Effector memory CD4-positive, alpha-beta T cell (primary cell): ENCODE data around the gene GNAI1.

Experiments used
- DNase-seq, 3 donors: peaks; one replicate each; pipeline ENCODE4 v3.0.0-alpha.2; 2020
- H3K27ac ChIP-seq: 2 replicates; pipeline ENCODE4 v1.7.0; 2013; ENCODE audit warnings: mild to moderate bottlenecking, low read length, moderate library complexity; ENCODE audit not compliant: insufficient read depth, poor library complexity, severe bottlenecking
- H3K27me3 ChIP-seq: replicated peaks from 2 replicates; pipeline ENCODE4 v1.7.0; 2013; ENCODE audit warnings: mild to moderate bottlenecking, low read length; ENCODE audit not compliant: insufficient read depth, control insufficient read depth, poor library complexity, severe bottlenecking
- H3K36me3 ChIP-seq: 2 replicates; pipeline ENCODE4 v1.7.0; 2013; ENCODE audit warnings: mild to moderate bottlenecking, low read length, moderate library complexity; ENCODE audit not compliant: control insufficient read depth, insufficient read depth
- H3K4me1 ChIP-seq: 2 replicates; pipeline ENCODE4 v1.7.0; 2013; ENCODE audit warnings: low read length, mild to moderate bottlenecking; ENCODE audit not compliant: control insufficient read depth, insufficient read depth, poor library complexity, severe bottlenecking
- H3K4me3 ChIP-seq: 2 replicates; pipeline ENCODE4 v1.7.0; 2013; ENCODE audit warnings: low read length, low read depth, mild to moderate bottlenecking; ENCODE audit not compliant: insufficient read depth, poor library complexity, severe bottlenecking
- H3K9me3 ChIP-seq: 2 replicates; pipeline ENCODE4 v1.7.0; 2013; ENCODE audit warnings: mild to moderate bottlenecking, low read length, moderate library complexity; ENCODE audit not compliant: control insufficient read depth

Gene GNAI1

GRCh38 chr7:80105701-80106408, 28.8 kb upstream of the GNAI1 start:
- Histone ChIP-seq H3K27me3 (no peaks in the 10 kb centered on the region), H3K4me3 (no peak overlapping the region), H3K9me3 (no peaks in the 10 kb centered on the region), H3K27ac (no peak overlapping the region), H3K4me1 (no peaks in the 10 kb centered on the region), H3K36me3 (no peaks in the 10 kb centered on the region)
- no peak for DNase-seq

DNA sequence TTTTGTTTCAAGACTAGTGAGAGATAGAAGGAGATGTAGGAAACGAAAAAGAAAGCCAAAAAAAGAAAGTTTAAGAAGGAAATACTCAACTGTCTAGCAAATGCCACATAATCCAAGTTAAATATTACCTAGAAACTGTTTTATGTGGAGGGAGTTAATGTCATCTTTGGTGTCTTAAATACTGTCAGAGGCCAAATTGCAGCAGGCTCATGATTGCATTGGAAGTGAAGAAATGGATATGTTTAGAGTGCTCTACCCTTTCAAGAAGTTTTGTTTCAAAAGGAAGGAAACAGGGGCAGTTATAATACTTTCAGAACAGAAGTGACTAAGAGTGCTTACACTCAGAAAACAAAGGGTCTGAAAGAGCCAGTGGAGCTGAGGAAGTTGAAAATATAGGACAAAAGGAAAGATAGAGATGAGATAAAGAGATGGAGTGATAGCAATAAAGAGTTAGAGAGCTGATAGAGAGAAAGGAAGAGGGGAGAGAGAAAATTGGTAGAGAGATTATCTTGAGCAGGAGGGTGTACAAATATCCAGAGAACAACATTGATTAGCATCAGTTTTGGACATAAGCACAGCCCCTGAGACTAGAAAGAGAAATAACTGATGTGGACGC, 28.0 kb upstream of the GNAI1 start:
- H3K9me3 ChIP-seq = no peaks in the 10 kb centered on the region
- no peaks in the 10 kb centered on the region for H3K36me3 ChIP-seq
- no peak overlapping the region for H3K4me3 ChIP-seq
- H3K4me1 ChIP-seq = no peaks in the 10 kb centered on the region
- no peaks in the 10 kb centered on the region for H3K27me3 ChIP-seq
- no peak overlapping the region for H3K27ac ChIP-seq
- no peak for DNase-seq

- Histone ChIP-seq H3K4me1 (no peaks in the 10 kb centered on the region), H3K27me3 (no peaks in the 10 kb centered on the region), H3K9me3 (no peaks in the 10 kb centered on the region), H3K27ac (no peak overlapping the region), H3K4me3 (no peak overlapping the region), H3K36me3 (no peaks in the 10 kb centered on the region)
- no peak for DNase-seq
Observed at GRCh38 chr7:80107278-80107677, 27.4 kb upstream of the GNAI1 start.

DNA sequence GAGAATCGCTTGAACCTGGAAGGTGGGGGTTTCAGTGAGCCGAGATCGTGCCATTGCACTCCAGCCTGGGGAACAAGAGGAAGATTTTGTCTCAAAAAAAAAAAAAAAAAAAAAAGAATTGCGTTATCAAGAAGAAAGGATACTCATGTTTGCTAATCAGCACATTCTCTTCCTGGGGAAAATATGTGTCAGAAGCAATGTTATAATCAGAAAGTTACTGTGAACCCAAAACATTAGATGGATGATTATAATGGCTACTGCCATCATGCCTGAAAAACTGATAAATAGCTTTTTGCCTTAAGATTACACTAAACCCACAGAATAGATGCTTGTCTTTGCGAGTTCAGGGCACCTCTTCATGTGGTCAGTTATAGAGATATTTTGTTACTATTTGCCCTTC, 24.3 kb upstream of the GNAI1 start:
- no peaks in the 10 kb centered on the region for H3K4me1 ChIP-seq
- H3K4me3 ChIP-seq = no peak overlapping the region
- no peaks in the 10 kb centered on the region for H3K9me3 ChIP-seq
- no peak overlapping the region for H3K27ac ChIP-seq
- H3K27me3 ChIP-seq = no peaks in the 10 kb centered on the region
- DNase-seq = no peak
- H3K36me3 ChIP-seq = no peaks in the 10 kb centered on the region

- Histone ChIP-seq H3K27me3 (no peaks in the 10 kb centered on the region), H3K4me3 (no peak overlapping the region), H3K9me3 (no peaks in the 10 kb centered on the region), H3K4me1 (no peaks in the 10 kb centered on the region), H3K36me3 (no peaks in the 10 kb centered on the region), H3K27ac (no peak overlapping the region)
- no peak for DNase-seq
Observed at GRCh38 chr7:80114159-80114558, 20.5 kb upstream of the GNAI1 start.

DNA sequence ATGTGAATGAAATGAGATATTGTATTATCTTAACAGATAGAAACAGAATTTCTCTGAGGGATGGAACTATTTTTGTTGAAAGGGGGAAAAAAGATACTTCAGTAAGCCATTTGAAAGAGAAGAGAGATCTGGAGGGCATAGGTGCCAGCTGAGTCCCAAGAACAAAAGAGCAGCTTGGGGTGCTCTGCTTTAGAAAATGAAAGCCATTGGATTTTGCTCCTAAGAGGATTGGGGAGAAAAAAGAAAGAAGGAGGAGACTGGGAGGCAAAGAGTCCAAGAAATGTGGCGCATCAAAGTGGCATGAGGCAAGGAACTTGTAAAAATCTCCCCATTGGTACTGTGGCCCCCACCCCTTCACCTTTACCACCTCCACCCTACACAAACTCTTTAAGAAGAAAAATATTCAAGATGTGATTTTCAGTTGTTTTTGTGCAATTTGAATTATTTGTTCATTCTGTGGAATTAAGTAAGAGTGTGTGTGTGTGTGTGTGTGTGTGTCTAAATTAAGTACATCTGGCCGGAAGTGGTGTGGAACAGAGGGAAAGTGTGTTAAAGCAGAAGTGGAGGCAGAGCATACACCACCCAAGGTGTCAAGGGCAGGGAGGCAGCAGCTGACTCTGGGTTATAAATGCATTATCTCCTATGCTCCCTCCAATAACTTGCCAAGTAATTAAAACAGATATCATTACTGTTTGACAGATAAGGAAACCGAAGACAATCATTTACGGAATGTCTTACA, 9.9 kb upstream of the GNAI1 start:
- H3K4me3 ChIP-seq = no peak overlapping the region
- H3K36me3 ChIP-seq = no peaks in the 10 kb centered on the region
- DNase-seq = no peak
- no peaks in the 10 kb centered on the region for H3K4me1 ChIP-seq
- H3K9me3 ChIP-seq = peaks cover 3% of the 10 kb centered on the region
- no peak overlapping the region for H3K27ac ChIP-seq
- no peaks in the 10 kb centered on the region for H3K27me3 ChIP-seq

DNA sequence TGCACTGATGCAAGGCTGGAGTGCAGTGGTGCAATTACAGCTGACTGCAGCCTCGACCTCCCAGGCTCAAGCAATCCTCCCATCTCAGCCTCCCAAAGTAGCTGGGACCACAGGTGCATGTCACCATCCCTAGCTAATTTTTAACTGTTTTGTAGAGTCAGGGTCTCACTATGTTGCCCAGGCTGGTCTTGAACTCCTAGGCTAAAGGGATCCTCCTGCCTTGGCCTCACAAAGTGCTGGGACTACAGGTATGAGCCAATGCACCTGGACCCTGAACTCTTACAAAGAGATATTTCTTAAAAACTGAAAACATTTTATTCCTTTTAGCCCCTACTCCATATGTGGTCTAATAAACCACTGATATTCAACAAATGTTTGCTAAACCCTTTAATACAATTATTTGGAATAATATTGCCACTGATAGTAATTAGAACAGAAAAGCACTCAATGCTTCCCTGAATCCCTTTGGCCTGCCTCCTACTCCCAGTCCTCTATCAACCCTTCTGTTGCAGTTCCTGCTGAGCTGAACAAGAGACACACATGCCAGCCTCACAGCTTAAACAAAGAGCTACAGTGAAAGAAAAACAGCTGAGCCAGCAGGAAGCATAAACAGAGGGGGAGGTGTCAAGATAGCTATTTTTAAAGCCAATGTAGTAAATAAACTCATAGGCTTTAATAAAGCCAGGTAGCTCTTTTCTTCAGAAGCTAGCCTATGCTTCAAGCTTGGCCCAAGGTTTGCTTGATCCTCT, 7.0 kb upstream of the GNAI1 start:
- Histone ChIP-seq H3K4me3 (no peak overlapping the region), H3K36me3 (no peaks in the 10 kb centered on the region), H3K4me1 (no peaks in the 10 kb centered on the region), H3K27me3 (no peaks in the 10 kb centered on the region), H3K27ac (no peak overlapping the region), H3K9me3 (peaks cover 3% of the 10 kb centered on the region)
- no peak for DNase-seq

- H3K27me3 ChIP-seq = no peaks in the 10 kb centered on the region
Observed at GRCh38 chr7:80128918-80129317, 5.7 kb upstream of the GNAI1 start.

GRCh38 chr7:80129785-80130184, 4.8 kb upstream of the GNAI1 start:
- no peak overlapping the region for H3K4me3 ChIP-seq
- H3K36me3 ChIP-seq = no peaks in the 10 kb centered on the region
- H3K27ac ChIP-seq = no peak overlapping the region

More at GRCh38 chr7:80128918-80129317, 5.7 kb upstream of the GNAI1 start:
- H3K36me3 ChIP-seq = no peaks in the 10 kb centered on the region
- no peak overlapping the region for H3K27ac ChIP-seq
- H3K9me3 ChIP-seq = peaks cover 3% of the 10 kb centered on the region
- H3K4me1 ChIP-seq = no peaks in the 10 kb centered on the region
- no peak for DNase-seq
- H3K4me3 ChIP-seq = no peak overlapping the region

More at GRCh38 chr7:80129785-80130184, 4.8 kb upstream of the GNAI1 start:
- H3K4me1 ChIP-seq = no peaks in the 10 kb centered on the region
- peaks cover 3% of the 10 kb centered on the region for H3K9me3 ChIP-seq
- H3K27me3 ChIP-seq = no peaks in the 10 kb centered on the region
- DNase-seq = no peak
